RWPE1 (cell line): ENCODE data around the gene TOMM22.

Experiments
- CTCF ChIA-PET: fragments of 350-600 bp; sonication (Branson Sonifier 250); formaldehyde crosslinking; extraction: SDS; loops from one replicate; lab custom pipeline; 2021; lab: Yijun Ruan, JAX
- POLR2A ChIA-PET: fragments of 400-600 bp; formaldehyde crosslinking; extraction: SDS; loops from one replicate; lab custom pipeline; 2020; ENCODE audit warnings: antibody characterized with exemption; ENCODE audit not compliant: low non-redundant PET; lab: Yijun Ruan, JAX
- DNase-seq: peaks from one replicate; pipeline ENCODE4 v3.0.0; 2012; ENCODE audit warnings: low spot score
- H3K27ac ChIP-seq: fragments of 450-650 bp; 2 replicates; pipeline ENCODE4 v1.5.1; 2017
- TF ChIP-seq, protein P1 (sequence below): fragments of 450-650 bp; conservative IDR thresholded peaks from 2 replicates; pipeline ENCODE4 v1.5.1; 2017; ENCODE audit warnings: low read depth, mild to moderate bottlenecking

Gene TOMM22

DNA sequence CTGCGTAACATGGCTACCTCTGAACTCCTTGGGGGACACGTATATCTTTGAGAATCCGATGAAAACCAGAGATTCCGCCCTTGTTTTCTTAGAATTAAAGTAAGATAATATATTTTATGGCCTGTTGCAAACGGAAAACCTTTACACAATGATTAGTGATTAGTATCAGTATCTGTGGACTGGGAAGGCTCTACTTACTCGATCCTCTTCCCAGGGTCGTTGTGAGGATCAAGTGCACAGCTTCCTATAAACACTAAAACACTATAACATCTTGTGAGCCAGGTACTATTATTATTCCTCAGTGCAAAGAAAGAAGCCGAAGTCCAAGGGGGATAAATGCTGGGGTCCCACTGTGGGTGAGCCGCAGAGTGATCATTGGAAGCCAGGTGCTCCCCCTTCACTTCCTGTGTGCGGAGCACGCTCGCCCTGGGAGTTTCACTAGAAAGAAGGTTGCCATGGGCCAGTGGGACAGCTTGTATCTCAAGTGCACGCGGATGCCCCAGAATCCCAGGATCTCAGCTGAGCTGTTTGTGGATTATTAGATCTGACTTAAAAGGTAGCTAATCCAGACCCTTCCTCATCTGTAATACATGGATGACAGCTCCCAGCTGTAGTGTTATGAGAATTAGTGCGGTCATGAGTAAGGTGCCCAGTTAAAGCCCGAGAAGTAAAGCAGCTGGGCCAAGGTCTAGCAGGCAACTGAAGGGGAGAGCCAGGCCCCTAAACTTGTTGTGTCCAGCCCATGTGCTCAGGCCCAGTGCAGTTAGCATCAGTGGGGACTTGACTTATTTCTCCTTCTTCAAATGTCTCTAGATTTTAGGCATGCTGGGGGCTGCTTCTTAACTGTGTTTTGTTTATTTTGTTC, 24.5 kb upstream of the TOMM22 start:
- TF ChIP-seq, protein P1, sequence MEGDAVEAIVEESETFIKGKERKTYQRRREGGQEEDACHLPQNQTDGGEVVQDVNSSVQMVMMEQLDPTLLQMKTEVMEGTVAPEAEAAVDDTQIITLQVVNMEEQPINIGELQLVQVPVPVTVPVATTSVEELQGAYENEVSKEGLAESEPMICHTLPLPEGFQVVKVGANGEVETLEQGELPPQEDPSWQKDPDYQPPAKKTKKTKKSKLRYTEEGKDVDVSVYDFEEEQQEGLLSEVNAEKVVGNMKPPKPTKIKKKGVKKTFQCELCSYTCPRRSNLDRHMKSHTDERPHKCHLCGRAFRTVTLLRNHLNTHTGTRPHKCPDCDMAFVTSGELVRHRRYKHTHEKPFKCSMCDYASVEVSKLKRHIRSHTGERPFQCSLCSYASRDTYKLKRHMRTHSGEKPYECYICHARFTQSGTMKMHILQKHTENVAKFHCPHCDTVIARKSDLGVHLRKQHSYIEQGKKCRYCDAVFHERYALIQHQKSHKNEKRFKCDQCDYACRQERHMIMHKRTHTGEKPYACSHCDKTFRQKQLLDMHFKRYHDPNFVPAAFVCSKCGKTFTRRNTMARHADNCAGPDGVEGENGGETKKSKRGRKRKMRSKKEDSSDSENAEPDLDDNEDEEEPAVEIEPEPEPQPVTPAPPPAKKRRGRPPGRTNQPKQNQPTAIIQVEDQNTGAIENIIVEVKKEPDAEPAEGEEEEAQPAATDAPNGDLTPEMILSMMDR, result no peak
- ChIA-PET POLR2A (interaction anchor here (0.5 kb wide), 1 partner anchor 16 kb away, joined by 4 read pairs; no protein-coding TSS in a partner anchor), CTCF (interaction anchor here (0.6 kb wide), 1 partner anchor 18 kb away, joined by 3 read pairs; no protein-coding TSS in a partner anchor)

DNA sequence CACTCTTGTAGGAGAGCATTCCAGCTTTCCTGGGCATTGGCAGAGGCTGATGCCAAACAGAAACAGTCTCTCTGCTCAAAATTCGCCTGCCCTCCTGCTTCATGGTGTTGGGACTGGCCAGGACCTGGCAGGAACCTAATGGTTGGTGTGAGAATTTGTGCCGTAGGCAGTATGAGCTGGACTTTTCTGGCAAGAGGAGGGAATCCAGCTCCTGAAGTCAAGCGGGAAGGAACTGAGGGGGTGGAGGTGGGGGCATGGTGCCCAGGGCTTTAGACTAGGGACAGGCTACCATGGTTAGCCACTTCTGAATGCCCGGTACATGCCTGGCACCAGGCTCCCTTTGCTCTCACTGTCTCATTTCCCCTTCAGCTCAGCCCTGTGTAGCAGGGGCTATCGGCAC, 6.9 kb upstream of the TOMM22 start:
- no peak for DNase-seq
- POLR2A ChIA-PET, result no interaction called here

More for the DNA sequence above, 24.5 kb upstream of the TOMM22 start:
- H3K27ac ChIP-seq, result peak overlapping the region; percentile 93
- DNase-seq, result peak; percentile 28

DNA sequence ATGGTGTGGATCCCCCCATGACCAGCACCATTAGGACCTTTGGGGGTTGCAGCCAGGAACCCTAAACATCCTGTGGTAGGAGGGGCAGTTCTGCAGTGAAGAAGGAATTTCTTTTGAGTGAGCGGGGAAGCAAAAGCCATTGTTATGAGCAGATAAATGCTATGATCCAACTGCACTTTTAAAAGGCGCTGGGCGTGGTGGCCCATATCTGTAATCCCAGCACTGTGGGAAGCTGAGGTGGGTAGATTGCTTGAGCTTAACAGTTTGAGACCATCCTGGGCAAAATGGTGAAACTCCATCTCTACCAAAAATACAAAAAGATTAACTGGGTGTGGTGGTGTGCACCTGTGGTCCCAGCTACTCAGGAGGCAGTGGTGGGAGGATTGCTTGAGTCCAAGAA, 5.9 kb upstream of the TOMM22 start:
- DNase-seq, result no peak
- POLR2A ChIA-PET, result no interaction called here
- CTCF ChIA-PET, result no interaction called here
- TF ChIP-seq, protein P1, result no peak
- no peak overlapping the region; the same call in 1 of the 2 replicates for H3K27ac ChIP-seq

More for the DNA sequence above, 6.9 kb upstream of the TOMM22 start:
- peak overlapping the region; percentile 60 for H3K27ac ChIP-seq
- TF ChIP-seq, protein P1, result no peak
- CTCF ChIA-PET, result interaction anchor here (0.6 kb wide), 2 partner anchors 18 to 44 kb away, joined by 3 read pairs; partner anchors contain the start of gene CBY1

- TF ChIP-seq, protein P1, result no peak
- H3K27ac ChIP-seq, result no peak overlapping the region; the same call in 1 of the 2 replicates
- ChIA-PET POLR2A (interaction anchor here (0.7 kb wide), 1 partner anchor 613 kb away, joined by 11 read pairs; no protein-coding TSS in a partner anchor), CTCF (no interaction called here)
- DNase-seq, result no peak
These were observed 3.1 kb downstream of the TOMM22 start for GRCh38 chr22:38684895-38685294.

DNA sequence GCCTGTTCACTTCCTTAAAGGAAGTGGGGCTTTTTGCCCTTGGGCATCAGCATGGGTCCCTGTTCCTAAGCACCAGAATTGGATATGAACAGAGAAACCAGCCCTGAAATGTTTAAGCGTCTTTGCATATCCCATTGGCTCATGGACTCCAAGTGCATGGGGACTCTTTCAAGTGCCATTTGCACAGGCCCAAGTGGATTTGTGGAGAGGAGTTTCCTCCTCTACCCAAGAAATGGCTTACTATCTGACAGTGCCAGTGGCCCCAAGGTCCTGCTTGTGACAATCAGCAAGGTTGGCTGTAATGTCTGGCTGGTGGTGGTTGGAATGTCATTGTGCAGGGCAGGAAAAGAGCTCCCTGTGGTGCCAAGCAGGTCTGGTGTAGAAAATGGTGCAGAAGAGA, 4.0 kb downstream of the TOMM22 start:
- ChIA-PET CTCF (no interaction called here), POLR2A (no interaction called here)
- TF ChIP-seq, protein P1, result no peak
- DNase-seq, result no peak
- H3K27ac ChIP-seq, result peak overlapping the region; percentile 31; the same call in 1 of the 2 replicates

DNA sequence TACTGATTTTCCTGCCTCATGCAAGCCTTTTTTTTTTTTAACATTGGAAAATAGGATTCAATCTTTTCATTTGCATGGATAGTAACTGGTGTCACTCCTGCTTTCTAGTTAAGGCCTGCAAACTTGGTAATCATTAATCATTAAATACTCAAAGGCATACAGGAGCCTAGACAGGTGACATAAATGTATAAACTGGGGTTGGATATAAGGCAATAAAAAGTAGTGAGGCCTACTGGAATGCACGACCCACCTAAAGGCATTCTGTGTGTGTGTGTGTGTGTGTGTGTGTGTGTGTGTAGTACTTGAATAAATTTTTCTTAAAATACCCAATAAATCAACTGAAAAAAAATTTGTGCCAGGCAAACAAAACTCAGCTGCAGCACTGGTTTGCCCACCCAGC, 7.9 kb downstream of the TOMM22 start:
- TF ChIP-seq, protein P1, result no peak

More for the DNA sequence above, 7.9 kb downstream of the TOMM22 start:
- ChIA-PET POLR2A (no interaction called here), CTCF (no interaction called here)
- no peak overlapping the region for H3K27ac ChIP-seq
- DNase-seq, result no peak
